ENCODE results near the gene DHRS4.
"Not testable (repeated sequence)": the region's sequence is repeated elsewhere in the genome, so short reads cannot be mapped to it uniquely, and the experiment has no call there.

DNA sequence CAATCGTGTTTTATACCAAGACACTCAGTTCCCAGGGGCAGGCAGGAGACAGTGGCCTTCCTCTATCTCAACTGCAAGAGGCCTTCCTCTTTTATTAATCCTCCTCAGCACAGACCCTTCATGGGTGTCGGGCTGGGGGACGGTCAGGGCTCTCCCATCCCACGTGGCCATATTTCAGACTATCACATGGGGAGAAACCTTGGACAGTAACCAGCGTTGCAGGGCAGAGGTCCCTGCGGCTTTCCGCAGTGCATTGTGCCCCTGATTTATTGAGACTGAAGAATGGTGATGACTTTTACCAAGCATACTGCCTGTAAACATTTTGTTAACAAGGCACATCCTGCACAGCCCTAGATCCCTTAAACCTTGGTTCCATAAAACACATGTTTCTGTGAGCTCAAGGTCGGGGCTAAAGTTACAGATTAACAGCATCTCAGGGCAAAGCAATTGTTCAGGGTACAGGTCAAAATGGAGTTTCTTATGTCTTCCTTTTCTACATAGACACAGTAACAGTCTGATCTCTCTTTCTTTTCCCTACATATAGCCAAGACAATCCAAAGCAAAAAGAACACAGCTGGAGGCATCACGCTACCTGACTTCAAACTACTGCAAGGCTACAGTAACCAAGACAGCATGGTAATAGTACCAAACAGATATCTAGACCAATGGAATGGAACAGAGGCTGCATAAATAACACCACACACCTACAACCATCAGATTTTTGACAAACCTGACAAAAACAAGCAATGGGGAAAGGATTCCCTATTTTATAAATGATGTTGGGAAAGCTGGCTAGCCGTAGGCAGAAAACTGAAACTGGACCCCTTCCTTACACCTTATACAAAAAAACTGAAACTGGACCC lies 28.6 kb downstream of the DHRS4 start:
- TF ChIP-seq EZH2phosphoT487 (IDR thresholded peaks at IDR 0.05; ENCODE audit: borderline replicate concordance, low read depth, low read length); CTCF (conservative IDR thresholded peaks at IDR 0.05; ENCODE audit: low read length): not testable (repeated sequence)
